ENCODE measurements around the gene ATP1A4. TPM values are rescaled to one million over a fixed set of nuclear protein-coding genes. Genes with fewer than 3 reads are reported as not detected.

Gene ATP1A4
- total RNA-seq, 1 experiment from 2014 or later: not detected

DNA sequence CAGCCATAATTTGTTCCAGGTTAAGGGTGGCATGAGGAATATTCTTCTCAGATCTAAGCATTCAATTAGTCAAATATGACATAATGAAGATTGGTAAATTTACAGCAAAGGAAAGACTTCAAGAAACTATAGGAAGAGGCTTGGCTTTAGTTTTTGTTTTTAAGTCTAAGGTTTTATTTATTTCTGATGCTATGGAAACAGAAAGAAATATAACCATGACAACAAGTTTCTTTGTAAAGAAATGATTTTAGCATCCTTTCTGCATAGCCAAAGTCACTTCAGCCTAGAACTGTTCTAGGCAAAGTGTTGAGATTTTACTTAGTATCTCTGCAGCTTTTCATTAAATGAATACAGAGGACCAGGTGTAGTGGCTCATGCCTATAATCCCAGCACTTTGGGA is 81.5 kb downstream of the ATP1A4 start:
- in situ Hi-C loops (cut with HindIII; ENCODE audit: low pct_unique_long_range_greater_than_20kb, low sequenced_read_pairs): no loop called here
- DNase-seq (ENCODE audit: low read depth): no peak

Other genes with a start within 250 kb of the ATP1A4 start
- 669 and 758 TPM in 2 replicates for gene TAGLN2, start 226.1 kb upstream of the ATP1A4 start, total RNA-seq (2014; rRNA removed; shearing (Covaris generic); ENCODE audit: low replicate concordance)
- gene IGSF9, start 206.0 kb upstream of the ATP1A4 start, total RNA-seq (2014; rRNA removed; shearing (Covaris generic); ENCODE audit: low replicate concordance): 0.03 TPM in 1 of 2 replicates, not detected in the other
- gene SLAMF9, start 197.4 kb upstream of the ATP1A4 start, total RNA-seq (2014; rRNA removed; shearing (Covaris generic); ENCODE audit: low replicate concordance): not detected in 2 replicates
- 1.8 and 1.9 TPM in 2 replicates for gene PIGM, start 119.6 kb upstream of the ATP1A4 start, total RNA-seq (2014; rRNA removed; shearing (Covaris generic); ENCODE audit: low replicate concordance)
- gene KCNJ10, start 81.4 kb upstream of the ATP1A4 start, total RNA-seq (2014; rRNA removed; shearing (Covaris generic); ENCODE audit: low replicate concordance): not detected in 2 replicates
- gene KCNJ9, start 70.1 kb upstream of the ATP1A4 start, total RNA-seq (2014; rRNA removed; shearing (Covaris generic); ENCODE audit: low replicate concordance): not detected in 2 replicates
- gene IGSF8, start 53.0 kb upstream of the ATP1A4 start, total RNA-seq (2014; rRNA removed; shearing (Covaris generic); ENCODE audit: low replicate concordance): 52.6 and 56.2 TPM in 2 replicates
- gene ATP1A2, start 35.8 kb upstream of the ATP1A4 start, total RNA-seq (2014; rRNA removed; shearing (Covaris generic); ENCODE audit: low replicate concordance): not detected in 2 replicates
- gene CASQ1, start 39.0 kb downstream of the ATP1A4 start, total RNA-seq (2014; rRNA removed; shearing (Covaris generic); ENCODE audit: low replicate concordance): not detected in 2 replicates
- gene PEA15, start 53.8 kb downstream of the ATP1A4 start, total RNA-seq (2014; rRNA removed; shearing (Covaris generic); ENCODE audit: low replicate concordance): 97.4 and 114 TPM in 2 replicates
- 14.9 and 21.2 TPM in 2 replicates for gene DCAF8, start 110.9 kb downstream of the ATP1A4 start, total RNA-seq (2014; rRNA removed; shearing (Covaris generic); ENCODE audit: low replicate concordance)
- gene PEX19, start 133.5 kb downstream of the ATP1A4 start, total RNA-seq (2014; rRNA removed; shearing (Covaris generic); ENCODE audit: low replicate concordance): 42.1 and 44.9 TPM in 2 replicates
- 80.5 and 84.9 TPM in 2 replicates for gene COPA, start 191.6 kb downstream of the ATP1A4 start, total RNA-seq (2014; rRNA removed; shearing (Covaris generic); ENCODE audit: low replicate concordance)
- gene NCSTN, start 191.8 kb downstream of the ATP1A4 start, total RNA-seq (2014; rRNA removed; shearing (Covaris generic); ENCODE audit: low replicate concordance): 47.8 and 48.8 TPM in 2 replicates
- not detected in 2 replicates for gene NHLH1, start 215.5 kb downstream of the ATP1A4 start, total RNA-seq (2014; rRNA removed; shearing (Covaris generic); ENCODE audit: low replicate concordance)
- gene VANGL2, start 249.0 kb downstream of the ATP1A4 start, total RNA-seq (2014; rRNA removed; shearing (Covaris generic); ENCODE audit: low replicate concordance): not detected in 2 replicates